A673 (cell line): ENCODE results near the gene RFX2.

ENCODE experiments used
- CTCF ChIP-seq: fragments of 300-800, 200-600 bp; sonication (generic); conservative IDR thresholded peaks from 2 replicates; pipeline ENCODE4 v1.5.1; 2017; ENCODE audit warnings: low read depth, mild to moderate bottlenecking, antibody characterized with exemption, low read length, moderate library complexity, mixed read lengths
- EZH2 ChIP-seq: fragments of 200-600 bp; sonication (generic); IDR thresholded peaks from 2 replicates; pipeline ENCODE4 v1.6.1; 2017; ENCODE audit warnings: borderline replicate concordance, low read depth, mild to moderate bottlenecking, mixed read lengths, antibody characterized with exemption, low read length; ENCODE audit not compliant: poor library complexity, severe bottlenecking

DNA sequence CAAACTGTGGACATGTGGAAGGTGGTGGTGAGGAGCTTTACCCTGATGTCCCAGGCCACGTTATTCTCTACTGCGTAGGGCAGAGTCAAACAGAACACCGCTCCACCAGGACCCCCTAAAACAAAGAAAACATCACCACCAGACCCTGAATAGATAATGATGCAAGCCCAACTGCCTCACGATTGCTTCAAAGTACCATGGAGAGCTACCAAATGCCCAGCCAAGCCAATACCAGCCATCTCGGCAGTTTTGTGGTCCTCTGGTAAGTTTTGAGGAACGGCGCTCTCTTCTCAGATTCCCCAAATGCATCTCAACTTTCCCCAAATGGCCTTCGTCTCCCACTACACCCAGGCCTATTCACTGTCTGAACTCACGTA, 138.0 kb downstream of the RFX2 start:
- TF ChIP-seq CTCF (no peak), EZH2 (no peak)
